AG09319 (cell line): ENCODE measurements around the gene PPP3CB.
A peak's percentile ranks its signal among the peaks of the same experiment; 100 is the strongest.
"Not testable (repeated sequence)": the region's sequence is repeated elsewhere in the genome, so short reads cannot be mapped to it uniquely, and the experiment has no call there.

Experiments
- DNase-seq: peaks from one replicate; pipeline ENCODE4 v3.0.0-alpha.2; 2010; ENCODE audit warnings: low read depth; ENCODE audit errors: extremely low read depth
- CTCF ChIP-seq: IDR thresholded peaks from 2 replicates; pipeline ENCODE4 v1.5.1; 2011; ENCODE audit warnings: low read depth, mild to moderate bottlenecking, inconsistent platforms, low read length, moderate library complexity

PPP3CB gene

GRCh38 chr10:73407495-73407894, 88.3 kb downstream of the PPP3CB start:
- no peak for DNase-seq
- TF ChIP-seq CTCF, result no peak

- DNase-seq, result no peak
- no peak for TF ChIP-seq CTCF
Observed at GRCh38 chr10:73406846-73407245, 89.0 kb downstream of the PPP3CB start.

GRCh38 chr10:73405556-73405955, 90.3 kb downstream of the PPP3CB start:
- DNase-seq, result no peak
- TF ChIP-seq CTCF, result no peak

- no peak for TF ChIP-seq CTCF
- no peak for DNase-seq
Observed at GRCh38 chr10:73404690-73405089, 91.1 kb downstream of the PPP3CB start.

GRCh38 chr10:73401636-73402035, 94.2 kb downstream of the PPP3CB start:
- TF ChIP-seq CTCF, result no peak
- no peak for DNase-seq

- no peak for TF ChIP-seq CTCF
- DNase-seq, result no peak
Observed at GRCh38 chr10:73399063-73399462, 96.8 kb downstream of the PPP3CB start.

- DNase-seq, result no peak
- TF ChIP-seq CTCF, result peak; percentile 2
Observed at GRCh38 chr10:73398024-73398423, 97.8 kb downstream of the PPP3CB start.

- DNase-seq, result not testable (repeated sequence)
Observed at GRCh38 chr10:73394325-73394724, 101.5 kb downstream of the PPP3CB start.
